A673 (cell line): ENCODE data around the gene LPXN. TPM values are rescaled to one million over a fixed set of nuclear protein-coding genes. Genes with fewer than 3 reads are reported as not detected.

Source experiments
- BruUV-seq: library from RNA; stranded (reverse); fragments of 400-500 nt; replicated peaks from 2 replicates; lab custom pipeline; 2021; lab: Mats Ljungman, UMichigan
- CTCF ChIA-PET: fragments of 300-600 bp; sonication (Branson Sonifier 250); formaldehyde crosslinking; loops from one replicate; lab custom pipeline; 2022; ENCODE audit warnings: antibody characterized with exemption; lab: Charles Lee
- POLR2A ChIA-PET: fragments of 300-600 bp; sonication (Branson Sonifier 250); formaldehyde crosslinking; loops from one replicate; lab custom pipeline; 2022; ENCODE audit warnings: antibody characterized with exemption; ENCODE audit not compliant: low non-redundant PET; lab: Charles Lee
- DNase-seq: peaks from one replicate; pipeline ENCODE4 v3.0.0-alpha.2; 2015; ENCODE audit warnings: low spot score
- H3K27ac ChIP-seq: fragments of 200-600 bp; sonication (generic); 2 replicates; pipeline ENCODE4 v1.5.1; 2016; ENCODE audit warnings: mixed run types, low read depth, mild to moderate bottlenecking, mixed read lengths, antibody characterized with exemption, low read length; ENCODE audit not compliant: poor library complexity, severe bottlenecking
- H3K27me3 ChIP-seq: fragments of 200-600 bp; sonication (generic); replicated peaks from 2 replicates; pipeline ENCODE4 v1.6.1; 2017; ENCODE audit warnings: mixed run types, low read depth, mild to moderate bottlenecking, mixed read lengths, antibody characterized with exemption, low read length; ENCODE audit not compliant: insufficient read depth, poor library complexity
- H3K36me3 ChIP-seq: fragments of 200-600 bp; sonication (generic); 2 replicates; pipeline ENCODE4 v1.6.1; 2016; ENCODE audit warnings: mixed run types, mild to moderate bottlenecking, mixed read lengths, antibody characterized with exemption, low read length; ENCODE audit not compliant: insufficient read depth, poor library complexity, severe bottlenecking
- H3K4me1 ChIP-seq: fragments of 200-600 bp; sonication (generic); 2 replicates; pipeline ENCODE4 v1.6.1; 2017; ENCODE audit warnings: mixed run types, mild to moderate bottlenecking, mixed read lengths, antibody characterized with exemption, low read length; ENCODE audit not compliant: insufficient read depth, poor library complexity, severe bottlenecking
- H3K4me3 ChIP-seq: fragments of 200-600 bp; sonication (generic); 2 replicates; pipeline ENCODE4 v1.5.1; 2016; ENCODE audit warnings: low read depth, mixed run types, mild to moderate bottlenecking, mixed read lengths, low read length; ENCODE audit not compliant: poor library complexity, severe bottlenecking
- H3K9me3 ChIP-seq: fragments of 200-600 bp; sonication (generic); 2 replicates; pipeline ENCODE4 v1.6.1; 2016; ENCODE audit warnings: mixed run types, low read depth, mild to moderate bottlenecking, mixed read lengths, antibody characterized with exemption, low read length; ENCODE audit not compliant: poor library complexity, severe bottlenecking
- CTCF ChIP-seq: fragments of 300-800, 200-600 bp; sonication (generic); conservative IDR thresholded peaks from 2 replicates; pipeline ENCODE4 v1.5.1; 2017; ENCODE audit warnings: low read depth, mild to moderate bottlenecking, antibody characterized with exemption, low read length, moderate library complexity, mixed read lengths
- EZH2 ChIP-seq: fragments of 200-600 bp; sonication (generic); IDR thresholded peaks from 2 replicates; pipeline ENCODE4 v1.6.1; 2017; ENCODE audit warnings: borderline replicate concordance, low read depth, mild to moderate bottlenecking, mixed read lengths, antibody characterized with exemption, low read length; ENCODE audit not compliant: poor library complexity, severe bottlenecking
- intact Hi-C: fragments of 100-400 bp; cut with micrococcal nuclease; formaldehyde crosslinking; loops from one replicate; pipeline ENCODE4 v1.10.0; 2022; ENCODE audit not compliant: unreplicated experiment
- total RNA-seq: library from RNA; stranded (reverse); gene quantifications from 2 replicates; pipeline ENCODE4 v1.2.3, GENCODE V29; 2021

The LPXN gene
- total RNA-seq, 1 experiment from 2014 or later = 3.3 TPM

GRCh38 chr11:58487170-58487569 is 88.5 kb downstream of the LPXN start:
- CTCF ChIA-PET = no interaction called here
- Histone ChIP-seq H3K27ac (no peak overlapping the region), H3K4me1 (no peaks in the 10 kb centered on the region), H3K9me3 (no peaks in the 10 kb centered on the region), H3K36me3 (no peaks in the 10 kb centered on the region), H3K4me3 (no peak overlapping the region), H3K27me3 (no peaks in the 10 kb centered on the region)
- no peak for TF ChIP-seq EZH2
- no peak for TF ChIP-seq CTCF
- POLR2A ChIA-PET = no interaction called here
- intact Hi-C loops = no loop called here
- no TSS peak for BruUV-seq
- DNase-seq = no peak

- Histone ChIP-seq H3K27me3 (no peaks in the 10 kb centered on the region), H3K27ac (no peak overlapping the region), H3K9me3 (no peaks in the 10 kb centered on the region), H3K4me1 (no peaks in the 10 kb centered on the region), H3K36me3 (no peaks in the 10 kb centered on the region), H3K4me3 (no peak overlapping the region)
- no peak for TF ChIP-seq EZH2
- no peak for TF ChIP-seq CTCF
- ChIA-PET POLR2A (no interaction called here), CTCF (no interaction called here)
- intact Hi-C loops = no loop called here
- no TSS peak for BruUV-seq
- no peak for DNase-seq
These were observed 89.7 kb downstream of the LPXN start for GRCh38 chr11:58485961-58486360.

Other genes with a start within 250 kb of the LPXN start
- gene OR5B17, start 216.8 kb downstream of the LPXN start, total RNA-seq = not detected in 2 replicates
- not detected in 2 replicates for gene OR5B3, start 169.0 kb downstream of the LPXN start, total RNA-seq
- not detected in 2 replicates for gene OR5B2, start 147.7 kb downstream of the LPXN start, total RNA-seq
- gene OR5B12, start 133.6 kb downstream of the LPXN start, total RNA-seq = not detected in 2 replicates
- gene OR5B21, start 67.8 kb downstream of the LPXN start, total RNA-seq = not detected in 2 replicates
- gene ZFP91, start 3.2 kb upstream of the LPXN start, total RNA-seq = 73.2 and 74.3 TPM in 2 replicates
- gene CNTF, start 46.8 kb upstream of the LPXN start, total RNA-seq = 5.1 and 5.5 TPM in 2 replicates
- 0.39 TPM in 1 of 2 replicates, not detected in the other for gene GLYAT, start 156.1 kb upstream of the LPXN start, total RNA-seq